Stimulated activated CD4-positive, alpha-beta T cell treated with anti-CD3 and anti-CD28 coated beads, Interleukin-4, amount 100 ng/mL, for 48 hours (primary cell): ENCODE measurements around the gene HS6ST1.

Experiments
- DNase-seq, 2 donors: peaks; one replicate each; pipeline ENCODE4 v3.0.0-alpha.2; 2020; ENCODE audit warnings: low read depth in 2 of 2

The HS6ST1 gene

GRCh38 chr2:128282246-128282975, 36.3 kb downstream of the HS6ST1 start:
- no peak for DNase-seq

GRCh38 chr2:128281852-128282245, 36.8 kb downstream of the HS6ST1 start:
- no peak for DNase-seq

- no peak for DNase-seq
These were observed 37.8 kb downstream of the HS6ST1 start for GRCh38 chr2:128280901-128281321.

GRCh38 chr2:128280158-128280871, 38.4 kb downstream of the HS6ST1 start:
- DNase-seq = no peak

GRCh38 chr2:128279786-128280157, 38.9 kb downstream of the HS6ST1 start:
- no peak for DNase-seq

- no peak for DNase-seq
These were observed 39.7 kb downstream of the HS6ST1 start for GRCh38 chr2:128279009-128279408.

GRCh38 chr2:128277961-128278681, 40.5 kb downstream of the HS6ST1 start:
- DNase-seq = no peak

- no peak for DNase-seq
These were observed 41.6 kb downstream of the HS6ST1 start for GRCh38 chr2:128276878-128277675.

GRCh38 chr2:128275498-128276045, 43.1 kb downstream of the HS6ST1 start:
- DNase-seq = no peak

GRCh38 chr2:128274218-128274617, 44.5 kb downstream of the HS6ST1 start:
- no peak for DNase-seq

- no peak for DNase-seq
These were observed 45.1 kb downstream of the HS6ST1 start for GRCh38 chr2:128273469-128274081.

- DNase-seq = no peak
These were observed 45.8 kb downstream of the HS6ST1 start for GRCh38 chr2:128272601-128273468.

- DNase-seq = no peak
These were observed 46.6 kb downstream of the HS6ST1 start for GRCh38 chr2:128271911-128272600.

- no peak for DNase-seq
These were observed 47.1 kb downstream of the HS6ST1 start for GRCh38 chr2:128271597-128271910.

- DNase-seq = no peak
These were observed 47.7 kb downstream of the HS6ST1 start for GRCh38 chr2:128270672-128271596.

- no peak for DNase-seq
These were observed 48.5 kb downstream of the HS6ST1 start for GRCh38 chr2:128269990-128270671.

GRCh38 chr2:128269063-128269989, 49.3 kb downstream of the HS6ST1 start:
- no peak for DNase-seq
